ENCODE data around the gene CTSA.

The CTSA gene

GRCh38 chr20:45890985-45891983 lies at the start of gene CTSA, which contains the start of gene NEURL2:
Gene CTSA, plus strand, starts transcription at chr20:45891335. Its CDS starts 234 bp downstream, at chr20:45891569.
Gene NEURL2, minus strand, starts transcription at chr20:45891208. Its CDS starts 217 bp downstream, at chr20:45890991.
- DNase-seq: peak; percentile 79 to 85

- DNase-seq: no peak
Observed at GRCh38 chr20:45841407-45842129, 49.6 kb upstream of the CTSA start.

DNA sequence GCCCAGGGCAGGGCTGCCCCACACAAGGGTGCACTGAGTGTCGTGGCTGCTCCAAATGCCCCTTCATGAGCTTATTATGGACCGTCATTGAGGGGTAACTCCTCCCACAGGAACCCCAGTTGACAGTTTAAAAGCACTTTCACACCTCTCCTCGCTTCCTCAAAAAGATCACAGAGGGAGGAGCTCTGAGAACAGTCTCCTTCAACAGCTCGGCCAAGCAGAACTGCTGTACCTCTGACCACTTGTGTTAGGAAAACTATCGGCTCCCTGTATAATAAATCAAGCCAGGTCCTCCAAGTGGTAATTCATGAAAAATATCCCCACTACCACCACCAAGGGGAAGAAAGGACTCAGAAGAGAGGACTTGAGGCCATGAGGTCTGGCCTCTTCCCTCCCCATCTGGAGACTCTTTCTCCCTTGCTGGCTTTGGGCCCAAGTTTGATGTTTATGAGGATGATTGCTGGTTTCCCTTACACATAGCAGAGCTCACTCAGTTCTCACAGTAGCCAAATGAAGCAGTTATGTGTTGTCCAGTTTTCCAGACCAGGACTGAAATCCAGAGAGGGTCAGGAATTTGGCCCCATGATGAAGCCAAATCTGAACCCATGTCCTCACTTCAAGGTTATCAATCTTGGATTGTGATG lies 48.8 kb upstream of the CTSA start:
- DNase-seq: peak in 1 of 2 donors; percentile 10

GRCh38 chr20:45843506-45843905 lies 47.6 kb upstream of the CTSA start:
- DNase-seq: no peak

DNA sequence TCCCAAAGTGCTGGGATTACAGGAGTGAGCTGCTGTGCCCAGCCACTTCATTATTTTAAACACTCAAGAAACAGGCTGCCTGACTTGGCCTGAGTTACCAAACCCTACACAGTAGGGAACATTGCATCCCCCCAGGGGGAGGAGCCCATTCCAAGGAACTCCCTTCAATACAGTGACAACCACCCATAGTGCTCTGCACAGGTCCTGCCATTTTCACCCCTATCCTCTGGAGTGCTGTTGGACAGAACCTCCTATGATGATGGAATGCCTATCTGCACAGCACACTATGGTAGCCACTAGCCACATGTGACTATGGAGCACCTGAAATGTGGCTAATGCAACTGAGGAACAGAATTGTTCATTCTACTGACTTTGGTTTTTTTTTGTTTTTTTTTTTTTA lies 45.7 kb upstream of the CTSA start:
- no peak for DNase-seq

DNA sequence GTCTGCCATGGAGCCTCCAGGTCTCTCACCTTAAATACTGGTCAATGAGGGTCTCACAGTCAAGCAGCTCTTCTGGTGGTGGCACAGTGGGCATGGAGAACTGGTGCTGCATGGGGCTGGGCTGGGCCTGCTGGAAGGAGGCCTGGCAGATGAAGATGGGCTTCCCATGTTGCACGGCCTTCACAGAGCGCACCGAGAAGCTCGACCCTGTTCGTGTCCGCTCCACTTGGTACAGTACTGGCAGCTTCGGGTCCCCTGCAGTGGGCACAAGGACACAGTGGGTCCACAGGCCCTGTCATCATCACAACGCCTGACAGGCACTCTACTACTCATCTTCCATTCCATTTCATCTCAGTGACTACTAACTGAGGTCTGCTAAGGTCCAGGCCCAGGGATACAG lies 42.7 kb upstream of the CTSA start:
- DNase-seq: no peak

GRCh38 chr20:45848969-45849582 lies 42.1 kb upstream of the CTSA start:
- DNase-seq: no peak

DNA sequence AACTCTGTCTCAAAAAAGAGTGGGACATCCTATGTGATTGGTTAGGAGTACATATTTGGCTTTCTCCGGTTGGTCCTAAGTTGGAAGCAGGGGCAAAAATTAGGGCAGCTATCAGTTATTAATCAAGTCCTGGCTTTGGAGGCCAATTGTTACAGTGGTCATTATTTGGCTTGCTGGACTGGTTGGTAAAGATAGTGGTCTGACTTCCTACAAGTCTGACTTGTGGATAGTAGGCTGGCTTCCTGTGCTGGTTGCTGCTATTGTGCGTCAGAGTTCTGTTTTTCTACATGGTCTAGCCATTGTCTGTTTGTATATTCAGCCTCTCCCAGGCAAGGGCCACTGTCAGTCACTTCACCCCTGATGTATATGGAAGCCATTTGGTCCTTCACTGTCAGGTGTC lies 40.9 kb upstream of the CTSA start:
- no peak for DNase-seq

DNA sequence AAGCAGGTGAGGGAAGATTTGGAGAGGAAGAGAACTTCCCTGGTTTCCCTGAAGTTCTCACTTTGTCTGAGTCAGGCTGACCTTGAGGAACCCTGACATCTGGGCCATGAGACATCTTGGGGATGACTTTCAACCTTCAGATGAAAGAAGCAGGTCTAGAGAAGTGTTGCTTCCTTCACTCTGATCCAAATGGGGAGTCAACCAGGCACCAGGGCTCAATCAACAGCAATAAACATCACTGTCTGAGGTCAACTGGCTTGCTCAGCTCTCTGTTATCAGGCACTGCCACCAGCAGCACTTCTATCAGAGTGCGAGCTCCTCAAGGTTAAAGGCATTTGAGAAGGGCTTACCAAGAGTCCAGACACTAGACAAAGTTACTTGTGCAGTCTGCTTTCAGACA lies 40.2 kb upstream of the CTSA start:
- DNase-seq: no peak

DNA sequence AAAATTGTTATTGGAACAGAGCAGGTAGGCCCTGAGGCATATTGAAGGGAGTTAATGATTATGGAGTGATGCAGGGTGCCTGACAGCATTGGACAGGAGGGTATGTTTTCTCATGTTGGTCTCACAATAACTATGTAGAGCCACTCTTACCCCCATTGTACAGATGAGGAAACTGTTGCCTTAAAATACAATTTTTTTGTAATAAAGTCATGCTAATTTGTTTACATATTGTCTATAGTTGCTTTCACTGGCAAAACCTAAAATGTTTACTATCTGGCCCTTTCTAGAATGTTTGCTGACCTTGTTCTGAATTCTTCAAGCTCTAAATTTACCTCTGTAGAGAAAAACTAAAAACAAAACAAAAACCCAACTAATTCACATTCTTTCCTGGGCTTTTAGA lies 39.6 kb upstream of the CTSA start:
- DNase-seq: no peak

DNA sequence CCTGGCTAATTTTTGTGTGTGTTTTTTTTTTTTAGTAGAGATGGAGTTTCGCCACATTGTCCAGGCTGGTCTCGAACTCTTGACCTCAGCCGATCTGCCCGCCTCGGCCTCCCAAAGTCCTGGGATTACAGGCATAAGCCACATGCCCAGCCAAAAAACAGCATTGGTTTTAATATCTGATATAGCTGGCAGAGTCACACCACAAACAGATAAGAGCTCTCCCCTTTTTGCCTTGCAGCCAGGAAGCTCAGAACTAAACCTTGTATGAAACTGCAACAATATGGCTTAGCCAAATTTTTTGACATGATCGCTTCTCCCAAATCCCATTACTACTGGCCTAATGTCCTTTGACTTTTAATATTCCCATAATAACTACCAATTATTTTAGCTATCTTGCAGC lies 38.8 kb upstream of the CTSA start:
- no peak for DNase-seq

DNA sequence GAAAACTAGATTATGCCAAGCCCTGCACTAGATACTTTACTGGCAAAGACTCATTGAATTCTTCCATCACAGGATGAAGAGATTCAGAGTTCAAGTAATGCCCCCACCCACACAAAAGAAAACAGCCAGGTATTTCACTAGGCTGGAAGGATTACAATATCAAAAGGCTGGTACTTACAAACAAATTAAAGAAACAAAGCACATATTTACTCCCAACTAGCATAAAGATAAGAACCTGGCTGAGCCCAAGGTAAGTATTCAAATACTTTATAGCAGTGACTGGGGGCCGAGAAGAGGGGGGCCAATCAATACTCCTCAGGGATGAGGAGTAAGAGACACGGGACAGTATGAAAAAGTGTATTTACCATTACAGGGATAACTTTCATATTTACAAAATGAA lies 37.7 kb upstream of the CTSA start:
- no peak for DNase-seq

DNA sequence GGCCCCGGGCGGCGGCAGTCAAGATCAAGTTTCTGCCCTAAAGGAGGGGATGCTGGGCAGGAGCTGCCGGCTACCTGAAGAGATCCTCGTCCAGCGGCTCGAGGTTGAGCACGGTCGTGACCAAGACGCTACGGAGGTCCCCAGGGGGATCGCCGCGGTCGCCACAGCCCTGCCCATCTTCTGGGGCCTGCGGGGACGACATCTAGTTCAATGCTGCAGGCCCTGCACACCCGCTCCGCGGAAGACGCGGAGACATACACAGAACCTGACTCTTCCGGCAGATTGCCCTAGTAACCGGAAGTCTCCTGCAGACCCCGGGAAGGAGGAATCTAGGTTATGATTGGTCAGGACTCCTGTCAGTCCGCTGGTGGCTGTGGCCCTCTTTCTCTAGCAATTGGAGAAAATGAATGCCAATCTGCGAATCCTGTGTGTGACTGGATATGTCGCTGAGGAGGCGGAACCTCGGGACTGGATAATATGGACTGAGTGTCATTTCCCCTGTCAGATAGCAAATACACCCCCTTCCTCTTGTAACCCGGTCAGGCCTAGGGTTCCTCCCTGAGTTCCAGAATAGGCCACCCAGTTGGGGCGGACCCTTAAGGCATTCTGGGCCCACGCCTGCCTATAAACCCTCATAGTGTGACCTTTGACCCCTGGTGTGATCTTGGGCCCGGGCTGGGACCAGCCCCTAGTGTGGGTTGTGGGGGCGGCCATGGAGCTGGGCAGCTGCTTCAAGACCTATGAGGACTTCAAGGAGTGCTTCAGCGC lies 33.8 kb upstream of the CTSA start, which contains the start of the genes ACOT8 and ZSWIM3:
ACOT8 (minus strand) TSS at position 279 of the 768 bp plus-strand sequence; CDS start at position 202, 77 bp downstream.
ZSWIM3 (plus strand) TSS at position 501 of the 768 bp plus-strand sequence; CDS start at position 713, 212 bp downstream.
- DNase-seq: peak; percentile 97 to 100

GRCh38 chr20:45857882-45858216 lies 33.3 kb upstream of the CTSA start:
- DNase-seq: no peak

GRCh38 chr20:45859916-45860315 lies 31.2 kb upstream of the CTSA start:
- DNase-seq: no peak

DNA sequence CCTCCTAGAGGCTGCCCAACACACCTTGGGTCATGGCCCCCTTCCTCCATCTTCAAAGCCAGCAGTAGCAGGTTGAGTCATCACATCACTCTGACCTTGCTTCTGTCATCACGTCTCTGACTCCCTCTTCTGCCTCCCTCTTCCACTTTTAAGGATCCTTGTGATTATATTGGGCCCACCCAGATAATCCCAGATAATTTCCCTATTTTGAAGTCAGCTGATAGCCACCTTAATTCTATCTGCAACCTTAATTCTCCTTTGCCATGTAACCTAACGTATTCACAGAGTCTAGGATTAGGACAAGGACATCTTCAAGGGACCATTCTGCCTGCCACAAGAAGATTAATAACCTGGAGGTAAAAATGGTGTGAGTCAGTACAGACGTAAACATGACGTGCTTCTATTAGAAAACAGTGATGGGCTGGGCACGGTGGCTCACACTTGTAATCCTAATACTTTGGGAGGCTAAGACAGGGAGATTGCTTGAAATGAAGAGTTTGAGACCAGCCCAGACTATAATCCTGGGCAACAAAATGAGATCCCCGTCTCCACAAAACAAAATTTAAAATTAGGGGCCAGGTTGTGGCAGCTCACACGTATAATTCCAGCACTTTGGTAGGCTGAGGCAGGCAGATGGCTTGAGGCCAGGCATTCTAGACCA lies 30.4 kb upstream of the CTSA start:
- DNase-seq: no peak

GRCh38 chr20:45861221-45862075 lies 29.7 kb upstream of the CTSA start:
- no peak for DNase-seq

DNA sequence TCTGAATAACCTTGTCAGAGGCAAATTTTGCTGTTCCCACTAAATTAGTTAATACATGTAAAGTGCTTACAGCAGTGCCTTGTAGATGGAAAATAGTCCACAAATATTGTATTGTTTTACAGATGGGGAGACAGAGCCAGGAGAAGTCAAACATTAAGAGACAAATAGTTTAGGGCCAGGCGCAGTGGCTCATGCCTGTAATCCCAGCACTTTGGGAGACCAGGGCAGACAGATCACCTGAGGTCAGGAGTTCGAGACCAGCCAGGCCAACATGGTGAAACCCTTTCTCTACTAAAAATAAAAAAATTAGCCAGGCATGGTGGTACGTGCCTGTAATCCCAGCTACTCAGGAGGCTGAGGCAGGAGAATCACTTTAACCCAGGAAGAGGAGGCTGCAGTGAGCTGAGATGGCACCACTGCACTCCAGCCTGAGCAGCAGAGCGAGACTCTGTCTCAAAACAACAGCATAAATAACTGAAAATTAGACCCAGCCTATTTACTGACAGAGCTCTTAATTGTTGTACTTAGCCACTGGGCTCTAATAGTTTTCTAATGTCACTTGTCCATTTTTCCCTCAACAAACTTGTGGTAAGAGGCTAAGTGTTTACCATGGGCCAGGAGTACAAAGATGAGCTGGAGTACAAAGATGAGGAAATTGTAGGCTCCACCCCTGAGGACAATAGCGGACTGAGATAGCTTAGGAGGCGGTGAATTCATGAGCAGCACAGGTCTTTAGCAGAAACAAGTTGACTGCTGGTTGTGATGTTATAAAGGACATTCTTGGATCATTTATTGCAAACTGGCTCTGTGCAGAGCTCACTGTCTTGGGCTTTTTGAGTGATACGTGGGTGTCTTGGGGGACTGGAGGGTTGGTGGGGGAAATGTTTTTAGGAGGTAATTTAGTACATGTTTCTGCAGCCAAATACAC lies 27.3 kb upstream of the CTSA start:
- DNase-seq: no peak

DNA sequence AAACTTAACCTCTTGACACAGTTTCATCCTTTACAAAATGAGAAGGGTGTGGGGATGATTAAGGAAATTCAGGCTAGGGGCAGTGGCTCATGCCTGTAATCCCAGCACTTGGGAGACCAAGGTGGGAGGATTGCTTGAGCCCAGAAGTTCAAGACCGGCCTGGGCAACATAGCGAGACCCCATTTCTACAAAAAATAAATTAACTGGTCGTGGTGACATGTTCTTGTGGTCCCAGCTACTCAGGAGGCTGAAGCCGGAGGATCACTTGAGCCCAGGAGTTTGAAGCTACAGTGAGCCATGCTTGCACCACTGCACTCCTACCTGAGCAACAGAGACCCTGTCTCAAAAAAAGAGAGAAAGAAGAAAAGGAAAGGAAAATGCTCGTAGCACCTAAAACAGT lies 24.7 kb upstream of the CTSA start:
- no peak for DNase-seq

Data from CD4-positive, alpha-beta T cell treated with Interferon alpha-2 for 1 hour (primary cell).